ENCODE results near the gene TBCD.
A peak's percentile ranks its signal among the peaks of the same experiment; 100 is the strongest.

The TBCD gene

GRCh38 chr17:82878527-82878926, 126.7 kb downstream of the TBCD start:
- H3K27ac ChIP-seq, result peak overlapping the region; percentile 25; the same call in 1 of the 2 replicates
- no peak for TF ChIP-seq CTCF (conservative IDR thresholded peaks at IDR 0.05)
- TF ChIP-seq ZFX (IDR thresholded peaks at IDR 0.05), result no peak

GRCh38 chr17:82879241-82879640, 127.4 kb downstream of the TBCD start:
- TF ChIP-seq CTCF (conservative IDR thresholded peaks at IDR 0.05) (no peak), ZFX (IDR thresholded peaks at IDR 0.05) (no peak)
- no peak overlapping the region for H3K27ac ChIP-seq

GRCh38 chr17:82880620-82881323, 128.9 kb downstream of the TBCD start:
- H3K27ac ChIP-seq, result no peak overlapping the region
- TF ChIP-seq ZFX (IDR thresholded peaks at IDR 0.05), result no peak
- TF ChIP-seq CTCF (conservative IDR thresholded peaks at IDR 0.05), result no peak

- TF ChIP-seq ZFX (IDR thresholded peaks at IDR 0.05) (no peak), CTCF (conservative IDR thresholded peaks at IDR 0.05) (no peak)
- H3K27ac ChIP-seq, result no peak overlapping the region; the same call in 1 of the 2 replicates
These were observed 129.5 kb downstream of the TBCD start for GRCh38 chr17:82881324-82881823.

GRCh38 chr17:82881900-82882714, 130.2 kb downstream of the TBCD start:
- TF ChIP-seq CTCF (conservative IDR thresholded peaks at IDR 0.05), result no peak
- no peak for TF ChIP-seq ZFX (IDR thresholded peaks at IDR 0.05)
- peak overlapping the region; percentile 81 for H3K27ac ChIP-seq

- no peak for TF ChIP-seq CTCF (conservative IDR thresholded peaks at IDR 0.05)
- peak overlapping the region; percentile 81 for H3K27ac ChIP-seq
These were observed 131.0 kb downstream of the TBCD start for GRCh38 chr17:82882715-82883418.

All from C4-2B (cell line).